Ascending aorta (tissue), 2 donors: ENCODE measurements around the gene CD72. TPM values are rescaled to one million over a fixed set of nuclear protein-coding genes. Genes with fewer than 3 reads are reported as not detected.

Experiments
- DNase-seq, 2 donors: peaks; one replicate each; pipeline ENCODE4 v3.0.0-alpha.2; 2019; ENCODE audit warnings: low spot score in 2 of 2
- H3K27ac ChIP-seq, 2 donors: fragments of 200-600 bp; sonication (generic); one replicate each; pipeline ENCODE4 v1.5.1; 2016 to 2017; ENCODE audit warnings: mild to moderate bottlenecking in 1 of 2
- H3K27me3 ChIP-seq: fragments of 200-600 bp; sonication (generic); one replicate; pipeline ENCODE4 v1.5.1; 2017
- H3K36me3 ChIP-seq, 2 donors: fragments of 200-600 bp; sonication (generic); one replicate each; pipeline ENCODE4 v1.5.1; 2016
- H3K4me1 ChIP-seq, 2 donors: fragments of 200-600 bp; sonication (generic); one replicate each; pipeline ENCODE4 v1.5.1; 2016 to 2017; ENCODE audit warnings: mild to moderate bottlenecking in 1 of 2
- H3K4me3 ChIP-seq, 2 donors: fragments of 200-600 bp; sonication (generic); one replicate each; pipeline ENCODE4 v1.5.1; 2016 to 2017; ENCODE audit warnings: mild to moderate bottlenecking in 1 of 2
- H3K9me3 ChIP-seq, 2 donors: fragments of 200-600 bp; sonication (generic); one replicate each; pipeline ENCODE4 v1.5.1; 2016
- CTCF ChIP-seq, 3 experiments: fragments of 200-600 bp in 2 of 3; fragments of 450-650 bp in 1 of 3; sonication (generic) in 2 of 3; IDR thresholded peaks; one replicate each; pipeline ENCODE4 v1.5.1; 2016 to 2019; ENCODE audit warnings: antibody characterized with exemption in 3 of 3, mild to moderate bottlenecking in 1 of 3, moderate library complexity in 1 of 3
- intact Hi-C: fragments of 100-400 bp; cut with DNase I; formaldehyde crosslinking; loops from one replicate; pipeline ENCODE4 v1.15.1; 2023
- total RNA-seq: library from RNA; depleted of rRNA; stranded (reverse); fragments of >200 nt; gene quantifications from one replicate; pipeline ENCODE4 v1.1.0, GENCODE V29; 2016

CD72 gene
- total RNA-seq, 1 donor from 2014 or later: not detected

GRCh38 chr9:35579130-35579529, 39.1 kb downstream of the CD72 start:
- no peaks in the 10 kb centered on the region for H3K27me3 ChIP-seq
- peaks cover 3 to 11% of the 10 kb centered on the region in 2 donors for H3K9me3 ChIP-seq
- DNase-seq: no peak
- H3K4me1 ChIP-seq: no peaks in the 10 kb centered on the region
- no peak for TF ChIP-seq CTCF (IDR thresholded peaks at IDR 0.05)
- H3K27ac ChIP-seq: no peak overlapping the region
- no peaks in the 10 kb centered on the region for H3K36me3 ChIP-seq
- intact Hi-C loops: no loop called here
- no peak overlapping the region for H3K4me3 ChIP-seq

- no peak for DNase-seq
- Histone ChIP-seq H3K4me3 (no peak overlapping the region), H3K9me3 (peaks cover 3 to 11% of the 10 kb centered on the region in 2 donors), H3K27me3 (no peaks in the 10 kb centered on the region), H3K36me3 (no peaks in the 10 kb centered on the region), H3K4me1 (no peaks in the 10 kb centered on the region), H3K27ac (no peak overlapping the region)
- intact Hi-C loops: no loop called here
- TF ChIP-seq CTCF (IDR thresholded peaks at IDR 0.05): no peak
These were observed 40.7 kb downstream of the CD72 start for GRCh38 chr9:35577486-35577885.

GRCh38 chr9:35575478-35575877, 42.7 kb downstream of the CD72 start:
- Histone ChIP-seq H3K9me3 (peaks cover 3 to 9% of the 10 kb centered on the region in 2 donors), H3K27ac (no peak overlapping the region), H3K4me1 (no peaks in the 10 kb centered on the region), H3K36me3 (no peaks in the 10 kb centered on the region), H3K27me3 (no peaks in the 10 kb centered on the region), H3K4me3 (no peak overlapping the region)
- no peak for DNase-seq
- TF ChIP-seq CTCF (IDR thresholded peaks at IDR 0.05): no peak
- intact Hi-C loops: no loop called here

- Histone ChIP-seq H3K4me1 (no peaks in the 10 kb centered on the region), H3K36me3 (no peaks in the 10 kb centered on the region), H3K9me3 (peaks cover 3% of the 10 kb centered on the region in 2 donors), H3K4me3 (no peak overlapping the region), H3K27ac (no peak overlapping the region), H3K27me3 (no peaks in the 10 kb centered on the region)
- intact Hi-C loops: no loop called here
- DNase-seq: no peak
- TF ChIP-seq CTCF (IDR thresholded peaks at IDR 0.05): no peak
These were observed 43.6 kb downstream of the CD72 start for GRCh38 chr9:35574578-35575122.

GRCh38 chr9:35570709-35571504, 47.3 kb downstream of the CD72 start:
- intact Hi-C loops: no loop called here
- H3K4me3 ChIP-seq: no peak overlapping the region
- H3K27me3 ChIP-seq: no peaks in the 10 kb centered on the region
- H3K27ac ChIP-seq: no peak overlapping the region
- no peaks in the 10 kb centered on the region for H3K9me3 ChIP-seq
- H3K4me1 ChIP-seq: peaks cover 3 to 5% of the 10 kb centered on the region in 2 donors
- no peak for TF ChIP-seq CTCF (IDR thresholded peaks at IDR 0.05)
- no peaks in the 10 kb centered on the region for H3K36me3 ChIP-seq
- no peak for DNase-seq
